Limb (tissue), 2 donors: ENCODE data around the gene C4B.
"Not testable (repeated sequence)": the region's sequence is repeated elsewhere in the genome, so short reads cannot be mapped to it uniquely, and the experiment has no call there.

Source experiments
- DNase-seq, 2 donors: peaks; one replicate each; pipeline ENCODE4 v3.0.0-alpha.2; 2016; ENCODE audit errors: extremely low spot score in 2 of 2

Gene C4B

DNA sequence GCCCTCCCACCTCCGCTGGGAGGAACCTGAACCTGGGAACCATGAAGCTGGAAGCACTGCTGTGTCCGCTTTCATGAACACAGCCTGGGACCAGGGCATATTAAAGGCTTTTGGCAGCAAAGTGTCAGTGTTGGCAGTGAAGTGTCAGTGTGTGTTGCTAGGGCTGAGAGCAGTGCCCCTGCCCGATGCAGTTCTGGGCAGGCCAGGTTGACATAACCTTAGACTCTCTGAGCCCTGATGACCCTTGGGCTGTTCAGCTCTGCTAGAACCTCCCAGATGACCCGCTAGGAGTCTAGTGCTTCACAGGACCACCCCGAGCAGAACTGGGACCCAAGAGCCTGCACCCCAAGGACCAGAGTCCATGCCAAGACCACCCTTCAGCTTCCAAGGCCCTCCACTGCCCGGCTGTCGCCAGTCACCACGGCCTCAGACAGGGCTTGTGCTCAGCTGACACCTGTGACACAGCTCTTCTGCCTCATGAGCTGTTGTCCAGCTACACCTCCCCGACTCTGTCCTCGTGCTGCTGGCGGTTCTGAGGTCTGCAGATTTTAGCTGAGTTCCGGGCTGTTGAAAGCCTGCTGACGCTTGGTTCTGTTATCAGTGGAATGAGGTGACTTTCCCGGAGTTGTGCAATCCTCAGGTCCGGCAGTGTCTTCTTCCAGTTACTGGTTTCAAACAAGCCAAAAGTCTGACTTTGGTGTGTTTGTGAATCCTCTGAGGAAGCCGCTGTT, 20.9 kb downstream of the C4B start:
- DNase-seq: not testable (repeated sequence)

DNA sequence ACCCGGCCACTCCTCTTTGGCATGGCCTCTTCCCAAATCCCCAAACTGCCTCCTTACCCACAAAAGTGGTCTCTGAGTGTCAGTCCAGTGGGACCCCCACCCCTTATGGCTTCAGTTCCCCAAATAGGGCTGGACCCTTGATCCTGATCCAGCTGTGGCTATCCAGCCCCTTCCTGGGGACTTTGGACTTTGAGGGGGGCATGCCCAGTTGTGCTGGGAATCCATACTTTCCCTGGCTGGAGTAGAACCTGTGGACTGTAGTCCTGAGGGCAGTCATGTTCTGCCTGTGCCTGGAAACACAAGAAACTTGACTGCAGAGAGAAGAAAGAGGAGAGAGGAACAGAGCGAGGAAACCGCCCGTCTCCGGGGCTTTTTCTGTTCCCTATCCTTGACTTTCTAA, 22.5 kb downstream of the C4B start:
- not testable (repeated sequence) for DNase-seq

DNA sequence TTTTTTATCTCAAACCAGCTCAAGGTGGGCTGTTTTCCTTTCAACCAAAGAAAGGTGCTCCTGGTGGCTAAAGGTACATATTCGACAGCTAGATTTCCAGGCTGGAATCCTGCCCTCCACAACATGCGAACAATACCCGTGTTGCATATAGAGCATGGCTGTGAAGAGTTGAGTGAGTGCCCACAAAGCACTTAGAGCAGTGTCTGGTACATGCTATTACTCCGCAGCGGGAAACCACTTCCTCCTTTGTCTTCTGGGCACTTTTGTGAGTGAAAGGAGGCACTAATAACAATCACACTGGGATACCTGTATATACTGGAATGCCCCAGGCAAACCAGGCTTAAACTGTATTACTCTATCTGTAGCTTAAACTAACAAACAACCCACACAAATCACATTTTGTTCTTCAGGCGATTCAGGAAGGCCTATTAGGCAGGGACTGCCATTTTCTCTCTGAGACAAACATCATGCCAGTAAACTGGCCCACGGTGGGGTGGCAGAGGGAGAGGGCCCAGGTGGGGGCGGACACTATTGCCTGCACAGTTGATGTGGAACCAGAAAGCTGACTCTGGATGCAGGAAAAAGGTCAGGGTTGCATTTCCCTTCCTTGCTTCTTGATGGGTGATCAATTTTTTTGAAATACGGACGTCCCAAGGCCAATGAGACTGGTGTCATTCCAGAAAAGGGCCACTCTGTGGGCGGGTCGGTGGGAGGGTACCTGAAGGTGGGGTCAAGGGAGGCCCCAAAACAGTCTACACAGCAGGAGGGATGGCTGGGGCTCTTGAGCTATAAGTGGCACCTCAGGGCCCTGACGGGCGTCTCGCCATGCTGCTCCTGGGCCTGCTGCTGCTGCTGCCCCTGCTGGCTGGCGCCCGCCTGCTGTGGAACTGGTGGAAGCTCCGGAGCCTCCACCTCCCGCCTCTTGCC, 23.3 kb downstream of the C4B start, which contains the start of gene CYP21A2:
CYP21A2 (plus strand) TSS at position 818 of the 927 bp plus-strand sequence; CDS start at position 826, 8 bp downstream.
- not testable (repeated sequence) for DNase-seq

DNA sequence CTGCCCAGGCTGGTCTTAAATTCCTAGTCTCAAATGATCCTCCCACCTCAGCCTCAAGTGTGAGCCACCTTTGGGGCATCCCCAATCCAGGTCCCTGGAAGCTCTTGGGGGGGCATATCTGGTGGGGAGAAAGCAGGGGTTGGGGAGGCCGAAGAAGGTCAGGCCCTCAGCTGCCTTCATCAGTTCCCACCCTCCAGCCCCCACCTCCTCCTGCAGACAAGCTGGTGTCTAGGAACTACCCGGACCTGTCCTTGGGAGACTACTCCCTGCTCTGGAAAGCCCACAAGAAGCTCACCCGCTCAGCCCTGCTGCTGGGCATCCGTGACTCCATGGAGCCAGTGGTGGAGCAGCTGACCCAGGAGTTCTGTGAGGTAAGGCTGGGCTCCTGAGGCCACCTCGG, 24.3 kb downstream of the C4B start:
- not testable (repeated sequence) for DNase-seq

DNA sequence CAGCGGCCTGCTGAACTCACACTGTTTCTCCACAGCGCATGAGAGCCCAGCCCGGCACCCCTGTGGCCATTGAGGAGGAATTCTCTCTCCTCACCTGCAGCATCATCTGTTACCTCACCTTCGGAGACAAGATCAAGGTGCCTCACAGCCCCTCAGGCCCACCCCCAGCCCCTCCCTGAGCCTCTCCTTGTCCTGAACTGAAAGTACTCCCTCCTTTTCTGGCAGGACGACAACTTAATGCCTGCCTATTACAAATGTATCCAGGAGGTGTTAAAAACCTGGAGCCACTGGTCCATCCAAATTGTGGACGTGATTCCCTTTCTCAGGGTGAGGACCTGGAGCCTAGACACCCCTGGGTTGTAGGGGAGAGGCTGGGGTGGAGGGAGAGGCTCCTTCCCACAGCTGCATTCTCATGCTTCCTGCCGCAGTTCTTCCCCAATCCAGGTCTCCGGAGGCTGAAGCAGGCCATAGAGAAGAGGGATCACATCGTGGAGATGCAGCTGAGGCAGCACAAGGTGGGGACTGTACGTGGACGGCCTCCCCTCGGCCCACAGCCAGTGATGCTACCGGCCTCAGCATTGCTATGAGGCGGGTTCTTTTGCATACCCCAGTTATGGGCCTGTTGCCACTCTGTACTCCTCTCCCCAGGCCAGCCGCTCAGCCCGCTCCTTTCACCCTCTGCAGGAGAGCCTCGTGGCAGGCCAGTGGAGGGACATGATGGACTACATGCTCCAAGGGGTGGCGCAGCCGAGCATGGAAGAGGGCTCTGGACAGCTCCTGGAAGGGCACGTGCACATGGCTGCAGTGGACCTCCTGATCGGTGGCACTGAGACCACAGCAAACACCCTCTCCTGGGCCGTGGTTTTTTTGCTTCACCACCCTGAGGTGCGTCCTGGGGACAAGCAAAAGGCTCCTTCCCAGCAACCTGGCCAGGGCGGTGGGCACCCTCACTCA, 25.0 kb downstream of the C4B start:
- DNase-seq: not testable (repeated sequence)

DNA sequence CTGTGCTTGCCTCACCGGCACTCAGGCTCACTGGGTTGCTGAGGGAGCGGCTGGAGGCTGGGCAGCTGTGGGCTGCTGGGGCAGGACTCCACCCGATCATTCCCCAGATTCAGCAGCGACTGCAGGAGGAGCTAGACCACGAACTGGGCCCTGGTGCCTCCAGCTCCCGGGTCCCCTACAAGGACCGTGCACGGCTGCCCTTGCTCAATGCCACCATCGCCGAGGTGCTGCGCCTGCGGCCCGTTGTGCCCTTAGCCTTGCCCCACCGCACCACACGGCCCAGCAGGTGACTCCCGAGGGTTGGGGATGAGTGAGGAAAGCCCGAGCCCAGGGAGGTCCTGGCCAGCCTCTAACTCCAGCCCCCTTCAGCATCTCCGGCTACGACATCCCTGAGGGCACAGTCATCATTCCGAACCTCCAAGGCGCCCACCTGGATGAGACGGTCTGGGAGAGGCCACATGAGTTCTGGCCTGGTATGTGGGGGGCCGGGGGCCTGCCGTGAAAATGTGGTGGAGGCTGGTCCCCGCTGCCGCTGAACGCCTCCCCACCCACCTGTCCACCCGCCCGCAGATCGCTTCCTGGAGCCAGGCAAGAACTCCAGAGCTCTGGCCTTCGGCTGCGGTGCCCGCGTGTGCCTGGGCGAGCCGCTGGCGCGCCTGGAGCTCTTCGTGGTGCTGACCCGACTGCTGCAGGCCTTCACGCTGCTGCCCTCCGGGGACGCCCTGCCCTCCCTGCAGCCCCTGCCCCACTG, 25.9 kb downstream of the C4B start:
- not testable (repeated sequence) for DNase-seq

DNA sequence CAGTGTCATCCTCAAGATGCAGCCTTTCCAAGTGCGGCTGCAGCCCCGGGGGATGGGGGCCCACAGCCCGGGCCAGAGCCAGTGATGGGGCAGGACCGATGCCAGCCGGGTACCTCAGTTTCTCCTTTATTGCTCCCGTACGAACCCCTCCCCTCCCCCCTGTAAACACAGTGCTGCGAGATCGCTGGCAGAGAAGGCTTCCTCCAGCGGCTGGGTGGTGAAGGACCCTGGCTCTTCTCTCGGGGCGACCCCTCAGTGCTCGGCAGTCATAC, 26.4 kb downstream of the C4B start:
- DNase-seq: not testable (repeated sequence)

DNA sequence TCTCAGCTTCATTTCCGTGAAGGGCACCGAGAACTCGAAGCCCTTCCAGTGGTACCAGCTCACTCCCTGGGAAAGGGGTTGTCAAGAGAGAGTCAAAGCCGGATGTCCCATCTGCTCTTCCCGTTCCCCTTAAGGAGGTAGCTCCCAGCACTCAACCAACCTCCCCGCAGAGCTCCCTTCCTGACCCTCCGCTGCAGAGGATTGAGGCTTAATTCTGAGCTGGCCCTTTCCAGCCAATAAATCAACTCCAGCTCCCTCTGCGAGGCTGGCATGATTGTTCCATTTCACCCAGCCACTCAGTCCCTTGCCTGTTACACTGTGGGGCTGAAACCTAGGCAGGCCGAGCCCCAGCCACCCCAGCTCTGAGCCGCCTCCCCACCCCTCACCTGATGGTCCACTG, 26.8 kb downstream of the C4B start:
- DNase-seq: not testable (repeated sequence)

DNA sequence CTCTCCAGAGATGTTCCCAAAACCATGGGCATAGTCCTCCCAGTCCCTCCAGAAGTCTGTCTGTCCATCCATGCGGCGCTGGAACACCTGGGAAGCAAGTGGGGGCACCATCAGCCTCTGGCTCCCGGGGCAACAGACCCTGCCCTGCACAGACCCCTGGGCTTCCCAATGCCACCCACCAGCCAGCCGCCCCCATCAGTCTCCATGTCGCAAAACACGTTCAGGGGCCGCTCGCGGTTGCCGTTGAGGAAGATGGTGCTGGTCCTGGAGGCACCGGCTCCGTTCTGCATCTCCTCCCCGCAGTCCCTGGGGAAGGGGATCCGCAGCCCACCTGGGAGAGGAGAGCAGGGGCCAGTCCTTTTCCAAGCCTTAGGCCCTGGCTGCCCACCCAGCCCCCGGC, 27.7 kb downstream of the C4B start:
- DNase-seq: not testable (repeated sequence)

DNA sequence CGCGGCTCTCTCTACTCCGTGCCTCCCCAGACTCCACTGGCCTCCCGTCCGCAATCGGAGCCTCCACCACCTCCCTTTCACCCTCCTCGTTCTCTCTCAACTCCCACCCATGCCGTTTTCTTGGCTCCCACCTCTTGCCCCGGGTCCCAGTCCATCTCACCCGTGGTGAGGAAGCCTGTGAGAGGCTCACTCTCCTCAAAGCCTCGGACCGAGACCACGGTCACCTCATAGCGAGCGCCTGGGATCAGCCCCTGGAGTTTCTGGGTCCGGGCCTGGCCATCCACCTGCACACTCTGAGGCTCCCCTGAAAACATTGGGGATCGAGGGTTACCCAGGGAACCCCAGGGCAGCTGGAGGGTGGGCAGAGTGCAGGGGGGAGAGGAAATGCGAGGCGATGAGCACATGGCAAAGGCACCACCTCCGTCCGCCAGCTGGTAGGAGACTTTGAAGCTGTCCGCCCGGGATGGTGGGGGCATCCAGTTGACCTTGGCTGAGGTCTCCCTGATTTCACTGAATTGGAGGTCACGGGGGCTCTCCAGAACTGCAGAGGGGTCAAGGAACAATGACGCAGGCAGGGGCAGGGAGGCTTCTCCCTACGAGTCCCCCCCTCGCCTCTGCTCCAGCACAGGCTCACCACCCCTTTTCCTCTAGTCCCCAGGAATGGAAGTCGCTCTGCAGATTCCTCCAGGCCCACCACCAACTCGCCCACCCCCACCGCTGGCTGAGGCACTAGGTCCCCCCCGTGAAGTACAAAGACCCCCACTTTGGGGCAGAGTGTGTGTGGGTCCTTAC, 29.2 kb downstream of the C4B start:
- not testable (repeated sequence) for DNase-seq

DNA sequence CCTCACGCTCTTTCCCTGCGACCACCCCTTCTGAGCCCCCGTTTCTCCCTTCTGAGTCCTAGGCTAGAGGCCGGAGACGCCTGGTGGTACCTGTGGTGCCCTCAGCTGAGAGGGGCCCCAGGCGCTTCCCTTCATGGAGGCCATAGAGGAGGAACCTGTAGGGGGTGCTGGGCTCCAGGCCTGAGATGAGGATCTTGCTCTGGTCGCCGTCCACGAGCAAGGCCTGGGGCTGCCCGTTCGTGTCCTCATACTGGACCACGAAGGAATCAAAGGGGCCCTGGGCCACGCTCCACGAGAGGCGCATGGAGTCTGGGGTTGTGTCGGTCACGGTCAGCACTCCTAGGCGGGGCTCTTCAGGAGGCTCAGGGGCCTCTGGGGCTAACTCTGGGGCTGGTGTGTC, 30.3 kb downstream of the C4B start:
- not testable (repeated sequence) for DNase-seq

DNA sequence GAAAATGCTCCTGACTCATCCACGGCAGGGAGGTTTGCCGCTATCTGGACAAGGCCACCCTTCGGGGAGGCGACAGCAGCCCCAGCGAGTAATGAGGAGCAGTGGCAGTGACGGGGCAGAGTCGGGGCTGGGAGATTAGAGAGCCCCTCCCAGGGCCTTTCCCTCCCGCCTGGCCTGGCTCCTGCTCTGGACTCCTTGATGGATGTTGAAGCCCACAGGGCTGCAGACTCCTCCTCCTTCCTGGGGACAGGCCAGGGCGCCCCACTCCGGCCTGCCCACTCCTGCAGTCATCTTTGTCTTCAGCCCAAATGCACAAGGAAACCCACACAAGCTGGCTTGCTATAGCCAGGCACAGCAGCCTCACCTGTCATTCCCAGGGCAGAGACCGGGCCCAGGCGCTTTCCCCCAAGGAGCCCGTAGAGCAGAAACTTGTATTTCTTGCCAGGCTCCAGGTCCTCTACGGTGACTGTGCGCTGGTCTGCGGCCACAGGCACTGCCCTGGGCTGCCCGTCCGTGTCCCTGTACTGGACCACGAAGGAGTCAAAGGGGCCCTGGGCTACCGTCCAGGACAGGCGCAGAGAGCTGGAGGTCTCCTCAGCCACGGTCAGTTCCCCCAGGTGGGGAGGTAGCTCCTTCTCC, 31.3 kb downstream of the C4B start:
- peak in 1 of 2 donors; percentile 1 for DNase-seq

DNA sequence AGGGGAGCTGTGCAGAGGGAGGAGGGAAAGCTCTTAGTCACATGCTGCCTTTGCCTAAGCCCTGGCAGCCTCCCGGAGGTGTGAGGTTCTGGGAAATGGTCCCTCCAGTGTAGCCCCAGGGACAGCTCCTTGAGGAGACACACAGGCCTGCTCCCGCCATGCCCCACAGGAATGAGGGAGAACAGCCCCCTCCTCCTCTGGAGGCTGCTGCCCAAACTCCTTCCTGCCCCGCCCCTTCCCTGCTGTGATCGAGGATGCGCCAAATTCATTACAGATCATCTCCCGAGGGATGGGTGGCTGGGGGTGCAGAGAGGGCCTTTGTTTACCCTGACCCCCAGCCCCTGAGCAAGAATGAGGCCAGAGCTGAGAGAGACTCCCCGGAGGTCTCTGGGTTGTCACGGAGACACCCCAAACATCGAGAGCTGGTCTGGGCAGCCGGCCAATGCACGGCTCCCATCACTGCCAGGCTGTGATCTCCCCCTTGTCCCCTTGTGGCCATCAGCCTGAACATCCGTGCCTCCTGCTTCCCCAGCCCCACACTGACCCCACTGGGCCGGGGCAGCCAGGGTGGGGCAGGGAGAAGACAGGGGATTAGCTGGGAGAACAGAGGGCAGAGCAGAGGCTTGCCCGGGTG, 32.0 kb downstream of the C4B start:
- peak; percentile 13 to 72 for DNase-seq

DNA sequence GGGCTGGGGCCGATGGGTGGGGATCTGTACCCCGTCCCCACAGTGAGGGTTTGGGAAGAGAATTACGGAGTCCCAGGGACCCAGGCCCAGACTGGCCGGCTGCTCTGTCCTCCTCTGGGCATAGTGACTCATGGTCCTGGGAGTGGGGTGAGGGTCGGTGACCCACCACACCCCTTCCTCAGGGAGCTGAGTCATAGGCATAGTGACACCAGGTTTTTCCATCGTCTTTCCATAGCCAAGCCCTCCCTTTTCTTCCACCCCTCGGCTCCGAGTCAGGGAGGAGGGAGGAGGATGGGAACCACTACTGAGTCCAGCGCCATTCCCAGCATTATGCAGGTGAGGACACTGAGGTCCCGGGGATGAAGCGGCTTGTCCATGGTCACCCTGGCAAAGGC, 32.5 kb downstream of the C4B start:
- DNase-seq: peak in 1 of 2 donors; percentile 22

DNA sequence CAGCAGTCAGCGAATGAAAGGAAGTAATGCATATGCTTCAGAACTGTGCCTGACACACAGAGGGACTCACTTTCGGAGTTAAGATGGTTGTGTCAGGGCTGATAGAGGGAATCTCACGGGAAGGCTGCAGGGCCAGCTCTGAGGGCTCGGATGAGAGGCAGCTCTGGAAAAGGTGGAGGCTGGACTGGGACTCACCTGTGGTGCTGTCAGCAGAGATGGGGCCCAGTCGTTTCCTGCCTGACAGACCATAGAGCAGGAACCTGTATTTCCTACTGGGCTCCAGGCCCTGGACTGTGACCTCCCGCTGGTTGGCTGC, 32.9 kb downstream of the C4B start:
- no peak for DNase-seq

DNA sequence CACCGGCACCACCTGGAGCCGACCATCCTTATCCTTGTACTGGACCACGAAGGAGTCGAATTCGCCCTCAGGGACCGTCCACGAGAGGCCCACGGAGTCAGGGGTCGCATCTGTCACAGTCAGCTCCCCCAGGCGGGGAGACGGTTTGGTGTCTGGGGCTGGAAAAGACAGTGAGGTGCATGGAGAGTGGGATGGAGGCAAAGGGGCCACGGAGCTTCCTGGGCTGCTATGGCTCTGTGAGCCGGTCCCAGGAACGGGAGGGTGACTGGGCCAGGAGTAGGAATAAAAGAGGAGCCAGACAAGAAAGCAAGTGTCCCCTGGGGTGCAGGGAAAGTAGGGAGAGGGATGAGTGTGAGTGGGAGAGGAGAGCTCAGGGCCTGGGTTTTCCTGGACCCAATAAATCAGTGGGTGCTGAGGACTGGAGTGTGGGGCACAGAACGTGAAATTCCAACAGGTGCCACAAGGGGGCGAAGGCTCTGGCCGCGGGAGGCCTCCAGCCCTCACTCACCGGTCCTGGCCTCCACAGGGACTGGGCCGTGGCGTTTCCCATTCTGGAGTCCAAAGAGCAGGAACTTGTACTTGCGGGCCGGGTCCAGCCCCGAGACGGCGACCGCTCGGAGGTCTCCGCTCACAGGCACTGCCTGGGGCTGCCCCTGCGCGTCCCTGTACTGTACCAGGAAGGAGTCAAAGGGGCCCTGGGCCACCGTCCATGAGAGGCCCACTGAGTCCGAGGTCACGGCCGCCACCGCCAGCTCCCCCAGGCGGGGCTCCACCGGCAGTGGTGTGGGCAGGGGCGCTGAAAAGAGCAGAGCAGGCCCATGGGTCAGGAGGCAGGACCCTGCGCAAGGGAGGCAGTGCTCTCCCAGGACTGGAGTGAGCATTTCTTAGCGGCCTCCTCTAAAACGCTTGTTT, 33.5 kb downstream of the C4B start:
- DNase-seq: peak in 1 of 2 donors; percentile 79

DNA sequence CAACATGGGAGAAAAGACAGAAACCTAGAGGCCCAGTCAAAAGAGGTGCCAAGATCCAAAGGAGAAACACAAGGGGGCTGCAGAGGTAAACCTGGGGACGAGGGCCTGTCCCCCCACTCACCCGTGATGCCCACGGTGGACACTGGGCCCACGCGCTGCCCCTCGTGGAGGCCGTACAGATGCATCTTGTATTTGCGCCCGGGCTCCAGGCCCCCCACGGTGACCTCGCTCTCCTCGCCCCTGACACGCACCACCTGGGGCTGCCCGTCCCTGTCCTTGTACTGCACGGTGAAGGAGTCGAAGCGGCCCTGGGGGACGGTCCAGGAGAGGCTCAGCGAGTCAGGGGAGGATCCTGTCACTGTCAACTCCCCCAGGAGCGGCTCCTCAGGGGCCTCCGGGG, 34.6 kb downstream of the C4B start:
- not testable (repeated sequence) for DNase-seq

DNA sequence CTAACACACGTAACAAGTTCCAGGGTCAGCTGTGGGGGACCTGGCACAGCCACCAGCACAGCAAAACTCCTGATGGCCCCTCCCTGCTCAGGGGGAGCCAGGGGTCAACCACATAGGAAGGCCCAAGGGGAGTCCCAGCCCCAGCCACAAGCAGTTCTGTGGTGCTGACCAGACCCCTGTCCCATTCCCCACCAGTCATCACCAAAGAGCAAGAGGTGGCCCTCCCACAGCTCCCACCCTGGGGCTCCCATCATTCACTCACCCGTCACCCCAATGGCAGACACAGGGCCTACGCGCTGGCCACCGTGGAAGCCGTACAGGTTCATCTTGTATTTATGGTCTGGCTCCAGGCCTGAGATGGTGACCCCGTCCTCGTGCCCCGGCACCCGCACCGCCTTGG, 35.1 kb downstream of the C4B start:
- DNase-seq: not testable (repeated sequence)
